Amniotic epithelial cell (primary cell): ENCODE measurements around the gene QPCTL.

ENCODE experiments used
- DNase-seq: peaks from one replicate; pipeline ENCODE4 v3.0.0-alpha.2; 2010; ENCODE audit warnings: low read depth

QPCTL gene

DNA sequence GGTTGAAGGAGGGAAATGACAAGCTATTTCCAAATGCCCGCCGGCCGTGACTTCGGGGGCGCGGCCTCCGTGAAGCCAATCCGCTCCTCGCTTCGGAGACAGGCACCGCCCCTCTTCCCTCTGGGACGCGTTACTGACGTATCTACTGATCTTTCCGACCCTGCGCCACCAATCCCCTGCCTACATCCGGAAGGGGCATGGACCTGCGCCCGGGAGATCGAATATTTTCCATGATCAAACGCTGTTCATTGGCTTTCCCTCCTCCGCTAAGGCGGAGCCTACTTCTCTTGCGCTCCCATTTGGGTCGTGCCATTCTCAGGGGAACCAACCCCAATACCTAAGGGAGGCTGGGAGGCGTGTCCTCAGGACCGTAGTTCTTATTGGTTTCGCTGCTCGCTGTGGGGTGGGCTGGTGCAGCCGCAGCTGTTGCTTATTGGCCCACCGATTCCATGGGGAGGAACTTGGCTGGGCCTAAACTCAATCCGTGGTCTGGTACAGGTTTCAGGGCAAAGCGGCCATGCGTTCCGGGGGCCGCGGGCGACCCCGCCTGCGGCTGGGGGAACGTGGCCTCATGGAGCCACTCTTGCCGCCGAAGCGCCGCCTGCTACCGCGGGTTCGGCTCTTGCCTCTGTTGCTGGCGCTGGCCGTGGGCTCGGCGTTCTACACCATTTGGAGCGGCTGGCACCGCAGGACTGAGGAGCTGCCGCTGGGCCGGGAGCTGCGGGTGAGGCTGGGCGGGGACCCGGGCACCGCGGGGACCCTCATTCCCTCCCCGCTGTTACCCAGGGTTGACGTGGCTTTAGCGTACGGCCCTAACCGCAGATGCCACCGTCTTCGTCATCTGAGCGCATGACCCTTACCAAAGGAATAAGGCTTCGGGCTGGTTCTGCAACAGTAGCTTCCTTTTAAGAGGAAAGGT, at the start of gene QPCTL:
TSS of gene QPCTL (plus strand) at position 480 of the 919 bp plus-strand sequence. CDS start at position 518, 38 bp downstream.
- DNase-seq = peak; percentile 100

DNA sequence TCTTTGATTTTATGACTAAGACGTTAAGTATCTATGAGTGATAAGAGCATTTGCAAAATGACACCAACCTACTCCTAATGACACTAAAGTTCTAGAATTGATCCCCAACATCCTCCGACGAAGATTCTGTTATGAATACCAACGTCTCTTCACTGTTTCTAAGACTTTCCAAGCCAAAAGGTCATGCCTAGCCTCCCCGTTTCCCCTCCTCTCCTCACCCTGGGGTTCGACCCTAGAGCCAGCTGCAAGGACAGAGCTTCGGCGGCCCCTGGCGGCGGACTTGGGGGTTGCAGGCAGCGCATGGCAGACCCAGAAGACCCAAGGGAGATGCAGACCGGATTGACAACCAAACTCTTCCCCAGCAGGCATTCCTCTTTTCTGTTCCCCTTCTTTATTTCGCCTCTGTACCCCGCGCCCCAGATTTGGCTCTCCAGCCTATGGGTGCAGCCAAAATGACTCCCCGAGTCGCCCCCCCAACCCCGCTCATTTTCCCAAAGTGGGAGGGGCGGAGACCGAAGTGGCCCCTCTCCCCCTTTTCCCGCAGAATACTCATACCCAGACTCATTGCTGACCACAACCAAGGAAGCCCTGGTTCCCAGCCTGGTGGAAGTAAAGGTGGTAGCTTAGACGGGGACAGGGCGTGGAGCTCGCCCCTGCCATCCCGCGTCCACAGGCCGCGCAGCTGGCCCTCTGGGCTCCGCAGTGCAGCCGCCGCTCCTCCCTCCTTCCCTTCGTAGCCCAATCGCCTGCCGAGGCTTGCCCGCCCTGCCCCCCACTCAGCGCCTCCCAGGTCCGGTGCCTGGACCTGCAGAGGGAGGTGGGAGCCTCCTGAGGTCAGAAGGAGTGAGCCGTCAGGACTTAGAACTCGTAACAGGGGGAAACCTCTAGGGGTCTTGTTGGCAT, 49.2 kb upstream of the QPCTL start:
- peak; percentile 67 for DNase-seq

DNA sequence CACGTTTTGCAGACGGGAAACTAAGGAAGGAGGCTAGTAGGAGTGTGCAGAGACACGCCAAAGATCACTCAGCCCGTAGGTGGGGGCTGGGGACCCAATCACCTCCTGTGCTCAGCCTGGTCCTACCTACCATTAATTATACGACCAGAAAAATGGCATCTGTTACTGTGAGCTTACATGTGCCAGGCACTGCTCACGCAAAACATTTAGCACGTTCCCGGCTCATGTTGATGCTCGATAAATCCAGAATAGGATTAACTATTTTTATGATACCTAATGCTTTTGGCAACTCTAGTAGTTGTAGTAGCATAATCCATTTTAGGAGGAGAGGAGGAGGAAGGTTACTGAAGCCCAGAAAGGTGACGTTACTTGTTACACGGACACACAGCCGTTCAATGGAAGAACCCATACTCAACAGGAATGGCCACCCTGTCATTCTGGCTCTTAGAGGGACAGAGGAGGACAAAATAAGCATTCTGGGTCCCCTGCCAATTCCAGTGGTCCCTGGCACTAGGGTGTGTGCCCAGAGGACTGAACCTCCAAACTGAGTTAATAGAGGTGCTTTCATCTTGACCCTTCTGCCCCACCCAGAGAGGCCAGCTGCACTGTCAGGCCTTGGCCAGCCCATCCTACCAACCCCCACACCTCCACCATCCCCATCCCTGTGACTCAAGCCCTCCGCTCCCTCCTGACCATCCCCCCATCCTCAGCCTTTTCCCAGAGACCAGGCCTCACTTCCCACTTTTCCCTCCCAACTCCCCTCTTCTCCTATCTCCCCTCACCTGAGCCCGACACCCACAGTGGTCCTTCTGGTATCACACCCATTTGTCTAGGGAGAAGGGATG, 48.3 kb upstream of the QPCTL start:
- peak; percentile 35 for DNase-seq

DNA sequence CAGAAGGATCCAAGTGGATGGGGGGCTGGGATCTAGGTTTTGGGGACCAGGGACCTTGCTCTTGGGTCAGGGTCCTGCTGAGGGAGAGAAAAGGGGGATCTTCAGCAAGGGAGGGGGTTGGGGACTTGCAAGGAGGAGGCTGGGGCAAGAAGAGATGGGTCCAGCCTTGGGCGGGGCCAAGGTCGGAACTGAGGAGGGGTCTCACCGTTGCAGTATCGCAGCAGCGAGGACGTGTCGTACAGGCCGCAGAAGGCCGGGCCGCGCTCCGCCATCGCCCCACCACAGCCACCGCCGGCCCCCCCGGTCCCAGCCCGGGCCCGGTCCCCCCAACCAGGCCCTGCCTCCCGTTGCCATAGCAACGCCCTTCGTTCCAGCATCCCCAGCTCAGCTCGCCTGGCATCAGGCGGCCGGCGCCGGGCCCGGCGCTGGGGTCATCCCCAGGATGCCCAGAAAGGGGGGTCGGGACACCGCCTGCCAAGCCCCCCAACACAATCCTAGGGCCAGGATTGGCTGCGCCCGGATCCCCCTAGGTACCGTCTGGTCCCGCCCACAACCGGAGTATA, 47.3 kb upstream of the QPCTL start:
- no peak for DNase-seq

DNA sequence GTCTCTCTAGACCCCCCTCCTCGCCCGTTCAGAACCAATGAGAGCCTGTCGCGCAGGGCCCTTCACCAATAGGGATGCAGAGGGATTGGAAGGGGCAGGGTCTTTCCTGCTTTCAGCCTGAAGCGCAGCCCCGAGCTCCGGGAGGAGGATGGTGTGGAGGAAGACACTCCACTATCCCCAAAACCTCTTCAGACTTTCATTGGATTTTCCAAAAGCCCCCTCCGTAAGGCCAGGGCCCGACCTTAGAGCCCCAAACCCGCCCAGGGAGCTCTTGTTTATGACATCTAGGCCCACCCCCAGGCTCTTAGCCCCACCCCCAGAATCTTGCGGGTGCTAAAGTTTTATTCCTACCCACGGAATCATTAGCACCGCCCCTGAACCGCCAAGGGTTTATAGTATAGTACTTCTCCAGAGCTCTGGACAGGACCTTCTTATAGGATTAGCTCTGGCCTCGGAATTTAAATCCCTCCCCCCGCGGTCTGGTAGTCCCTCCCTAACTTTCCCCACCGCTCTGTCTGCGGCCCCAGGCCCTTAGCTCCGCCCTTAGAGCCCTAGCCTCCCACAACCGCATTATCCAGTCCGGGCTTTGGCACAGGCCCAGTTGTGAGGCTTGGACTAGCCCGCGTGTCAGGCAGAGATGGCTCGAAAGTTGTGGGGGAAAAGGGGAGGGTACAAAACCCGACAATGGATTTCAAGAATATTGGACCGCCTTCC, 46.7 kb upstream of the QPCTL start:
- peak; percentile 99 for DNase-seq

DNA sequence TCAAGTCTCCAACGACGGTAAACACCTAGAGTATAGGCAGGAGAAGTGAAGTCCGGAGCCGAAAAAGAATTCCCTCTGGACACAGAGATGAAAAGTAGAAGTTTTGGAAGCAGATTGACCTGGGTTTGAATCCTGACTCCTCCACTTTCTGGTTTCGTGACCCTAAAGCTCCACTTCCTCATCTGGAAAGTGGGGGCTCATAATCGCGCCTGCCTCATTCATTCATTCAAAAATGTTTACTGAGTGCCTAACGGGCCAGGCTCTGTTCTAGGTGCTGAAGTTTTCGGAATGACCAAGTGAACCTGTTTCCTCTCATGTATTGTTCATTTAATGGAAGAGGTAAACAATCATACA, 46.1 kb upstream of the QPCTL start:
- no peak for DNase-seq

DNA sequence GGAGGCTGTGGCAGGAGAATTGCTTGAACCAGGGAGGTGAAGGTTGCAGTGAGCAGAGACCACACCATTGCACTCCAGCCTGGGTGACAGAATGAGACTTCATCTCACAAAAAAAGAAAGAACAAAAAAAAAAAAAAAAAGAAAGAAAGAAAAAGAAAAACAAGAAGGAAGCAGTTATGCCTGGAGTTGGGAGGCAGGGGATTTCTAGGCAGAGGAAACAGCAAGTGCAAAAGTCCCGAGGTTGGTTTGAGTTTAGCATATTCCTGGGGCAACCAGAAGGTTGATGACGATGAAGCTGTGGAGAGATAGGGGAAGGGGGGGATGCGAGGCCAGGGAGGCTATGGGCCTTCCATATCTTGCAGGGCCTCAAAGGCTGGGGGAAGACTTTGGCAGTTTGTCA, 41.7 kb upstream of the QPCTL start:
- DNase-seq = no peak

DNA sequence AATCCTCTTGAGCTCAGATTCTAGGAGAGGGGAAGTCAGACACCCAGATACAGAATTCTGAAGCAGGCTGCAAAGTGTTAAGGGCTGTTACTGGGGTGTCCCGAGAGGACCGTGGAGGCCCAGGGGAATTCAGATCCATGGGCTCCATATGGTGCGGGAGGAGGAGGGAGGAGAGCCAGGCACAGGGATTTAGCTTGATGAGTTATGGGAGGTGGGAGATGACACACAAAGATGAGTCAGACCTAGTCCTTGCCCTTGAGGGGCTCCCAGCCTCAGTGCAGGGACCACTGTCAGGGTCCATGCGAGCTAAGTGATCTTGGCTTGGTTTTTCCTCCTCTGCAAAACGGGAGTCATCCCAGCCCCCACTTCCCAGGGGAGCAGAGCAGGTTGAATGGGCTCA, 38.8 kb upstream of the QPCTL start:
- DNase-seq = peak; percentile 80

DNA sequence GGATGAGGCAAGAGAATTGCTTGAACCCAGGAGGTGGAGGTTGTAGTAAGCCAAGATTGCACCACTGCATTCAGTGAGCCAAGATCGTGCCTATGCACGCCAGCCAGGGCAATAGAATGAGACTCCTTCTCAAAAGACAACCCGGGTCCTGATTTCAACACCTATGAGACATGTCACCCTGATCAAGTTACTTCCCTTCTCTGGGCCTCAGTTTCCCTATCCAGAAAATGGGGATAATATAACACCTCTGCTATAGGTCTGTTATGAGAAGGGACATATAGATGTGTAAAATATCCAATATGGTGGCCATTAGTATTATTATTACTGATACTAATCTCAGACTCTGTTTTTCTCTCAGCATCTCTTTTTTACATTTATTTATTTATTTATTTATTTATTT, 37.4 kb upstream of the QPCTL start:
- DNase-seq = no peak

DNA sequence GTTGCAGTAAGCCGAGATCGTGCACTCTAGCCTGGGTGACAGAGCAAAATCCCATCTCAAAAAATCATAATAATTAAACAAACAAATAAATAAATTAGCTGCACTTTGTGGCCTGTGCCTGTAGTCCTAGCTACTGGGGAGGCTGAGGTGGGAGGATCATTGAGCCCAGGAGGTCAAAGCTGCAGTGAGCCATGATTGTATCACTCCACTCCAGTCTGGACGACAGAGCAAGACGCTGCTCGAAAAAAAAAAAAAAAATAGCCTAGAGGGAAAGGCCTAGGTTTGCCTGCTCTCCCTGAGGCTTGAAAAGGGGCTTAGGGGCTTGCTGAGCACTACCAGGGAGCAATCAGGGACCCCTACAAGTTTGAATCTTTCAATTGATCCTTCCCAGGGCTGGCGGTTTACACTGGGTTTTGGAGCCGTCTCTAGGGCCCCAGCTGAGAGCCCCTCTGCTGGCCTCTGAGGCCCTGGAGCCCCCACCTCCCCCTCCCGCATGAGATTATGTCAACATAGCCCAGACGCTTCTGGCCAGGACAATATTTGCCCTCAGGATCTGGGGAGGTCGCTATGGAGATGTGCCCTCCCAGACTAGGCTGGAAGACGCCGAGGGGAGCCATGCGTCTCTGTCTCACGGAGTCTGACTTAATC, 34.8 kb upstream of the QPCTL start:
- peak; percentile 12 for DNase-seq

DNA sequence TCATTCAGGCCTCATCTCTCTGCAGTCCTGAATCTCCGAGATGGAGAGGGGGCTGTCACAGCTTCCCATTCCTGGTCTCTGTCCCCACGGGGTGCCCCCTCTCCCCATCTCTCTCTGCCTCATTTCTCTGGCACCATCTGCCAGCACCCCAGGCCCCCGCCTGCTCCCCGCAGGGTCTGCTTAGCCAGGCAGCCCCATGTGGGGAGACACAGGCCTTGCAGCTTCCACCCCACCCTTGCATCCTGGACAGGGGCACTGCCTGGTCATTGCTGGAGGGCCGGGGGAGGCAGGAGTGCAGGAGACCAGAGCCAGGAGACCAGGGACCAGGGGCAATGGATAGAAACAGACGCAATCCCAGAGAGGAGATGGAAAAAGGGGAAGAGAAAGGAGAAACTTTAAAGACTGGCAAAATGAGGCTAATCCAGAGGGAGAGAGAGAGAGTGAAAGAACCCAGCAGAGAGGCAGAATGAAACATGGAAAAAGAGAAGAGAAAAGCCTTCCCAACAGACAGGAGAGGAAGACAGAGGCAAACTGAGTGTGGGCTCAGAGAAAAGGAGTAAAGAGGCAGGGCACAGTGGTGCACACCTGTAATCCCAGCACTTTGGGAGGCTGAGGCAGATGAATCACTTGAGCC, 33.3 kb upstream of the QPCTL start:
- DNase-seq = no peak

DNA sequence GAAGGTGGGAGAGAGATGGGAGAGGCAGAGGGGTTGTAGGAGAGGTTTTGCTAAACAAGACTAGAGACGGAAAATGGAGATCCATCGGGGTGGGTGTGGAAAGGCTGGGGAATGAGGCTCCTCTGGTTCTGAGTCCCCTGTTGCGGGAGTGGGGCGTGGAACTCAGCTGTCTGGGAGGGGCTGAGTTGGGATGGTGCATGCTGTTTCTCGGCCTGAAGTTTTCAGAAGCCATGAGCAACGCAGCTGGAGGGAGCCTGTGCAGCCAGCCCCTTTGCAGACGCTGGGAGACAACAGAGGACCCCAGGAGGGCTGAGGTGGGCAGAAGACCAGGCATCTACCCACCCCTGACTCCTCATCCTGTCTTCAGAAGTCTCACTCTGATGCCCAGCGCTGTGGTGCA, 31.8 kb upstream of the QPCTL start:
- no peak for DNase-seq

DNA sequence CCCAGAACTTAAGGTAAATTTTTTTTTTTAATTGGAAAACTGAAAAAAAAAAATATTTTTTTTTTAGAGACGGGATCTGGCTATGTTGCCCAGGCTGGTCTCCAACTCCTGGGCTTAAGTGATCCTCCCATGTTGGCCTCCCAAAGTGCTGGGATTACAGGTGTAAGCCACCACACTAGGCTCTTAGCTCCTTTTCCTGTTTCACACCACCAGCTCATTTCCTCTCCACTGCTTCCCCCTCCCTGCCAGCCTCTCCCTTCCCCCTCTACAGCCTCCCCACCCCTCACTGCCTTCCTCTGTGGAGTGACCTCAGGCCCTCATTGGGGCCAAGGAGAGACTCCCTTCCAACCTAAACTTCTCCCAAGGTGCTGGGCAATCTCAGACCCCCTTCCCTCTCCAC, 28.7 kb upstream of the QPCTL start:
- DNase-seq = no peak

DNA sequence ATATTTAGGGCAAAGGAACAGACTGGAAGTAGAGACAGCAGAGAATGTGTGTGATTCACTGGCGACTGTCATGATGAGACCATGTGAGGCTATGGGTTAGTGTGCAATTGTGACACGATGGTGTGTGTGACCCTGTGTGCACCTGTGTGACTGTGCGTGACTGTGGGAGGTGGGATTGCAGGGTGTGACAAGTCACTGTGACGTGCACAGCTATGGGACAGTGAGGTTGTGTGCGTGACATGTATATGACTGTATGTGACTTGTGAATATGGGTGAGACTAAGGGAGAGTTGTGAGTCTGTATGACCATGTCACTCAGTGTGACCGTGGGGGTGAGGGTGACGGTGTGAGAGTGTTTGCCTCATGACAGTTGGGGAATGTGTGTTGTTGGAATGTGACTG, 27.9 kb upstream of the QPCTL start:
- no peak for DNase-seq

DNA sequence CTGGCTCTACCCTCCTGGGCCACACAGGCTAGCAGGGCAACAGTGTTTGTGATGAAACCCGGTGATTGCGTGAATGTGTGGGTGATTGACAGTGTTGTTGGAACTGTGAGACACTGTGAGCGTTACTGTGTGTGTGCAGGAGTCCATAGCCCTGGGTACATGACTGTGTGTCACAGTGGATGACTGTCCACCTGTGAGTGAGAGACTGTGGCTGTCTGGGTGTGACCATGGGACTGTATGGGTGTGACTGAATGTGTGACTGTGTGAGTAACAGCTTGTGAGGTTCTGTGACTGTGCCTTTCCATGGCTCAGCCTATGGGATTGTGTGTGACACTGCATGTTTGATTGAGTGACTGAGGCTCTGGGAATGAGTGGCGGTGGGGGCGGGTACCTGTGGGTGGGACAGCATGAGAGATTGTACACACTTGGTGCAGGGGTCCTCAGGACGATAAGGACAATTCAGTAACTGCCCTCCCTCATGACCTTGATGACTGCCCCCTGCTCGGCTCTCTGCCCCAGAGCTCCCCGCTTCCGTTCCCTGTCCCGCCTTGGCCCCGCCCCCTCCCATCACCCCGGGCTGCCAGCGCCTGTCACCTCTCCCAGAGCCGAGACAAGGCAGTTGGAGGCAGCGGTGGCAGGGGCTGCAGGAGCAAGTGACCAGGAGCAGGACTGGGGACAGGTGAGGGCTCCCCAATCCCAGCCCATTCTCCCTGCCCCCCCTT, 24.7 kb upstream of the QPCTL start, which contains the start of gene GIPR:
TSS of gene GIPR (plus strand) at position 602 of the 722 bp plus-strand sequence. CDS start 1,300 bp downstream, outside the sequence.
- peak; percentile 30 for DNase-seq

DNA sequence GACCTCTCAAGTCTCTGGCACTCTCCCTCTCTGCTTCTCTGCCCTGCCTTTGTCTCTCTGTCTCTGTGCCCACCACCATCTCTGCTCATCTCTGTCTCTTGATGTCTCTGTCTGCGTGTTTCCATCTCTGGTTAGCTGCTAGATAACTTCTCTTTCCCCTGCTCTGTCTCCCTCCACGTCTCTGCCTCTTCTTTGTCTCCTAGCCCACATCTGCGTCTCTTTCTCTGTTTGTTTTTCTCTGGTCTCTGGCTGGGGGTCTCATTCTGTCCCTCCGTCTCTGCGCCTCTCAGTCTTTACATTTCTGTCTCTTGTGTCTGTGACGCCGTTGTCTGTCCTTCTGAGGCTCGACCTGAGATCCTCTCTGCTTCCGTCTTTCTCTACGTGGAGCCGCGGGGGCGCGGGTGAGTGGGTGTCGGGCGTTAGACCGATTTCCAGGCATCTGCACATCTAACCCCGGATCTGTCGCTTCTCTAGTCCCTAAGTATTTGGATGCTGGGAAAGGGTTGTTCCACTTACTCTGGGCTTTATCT, 24.1 kb upstream of the QPCTL start:
- no peak for DNase-seq

DNA sequence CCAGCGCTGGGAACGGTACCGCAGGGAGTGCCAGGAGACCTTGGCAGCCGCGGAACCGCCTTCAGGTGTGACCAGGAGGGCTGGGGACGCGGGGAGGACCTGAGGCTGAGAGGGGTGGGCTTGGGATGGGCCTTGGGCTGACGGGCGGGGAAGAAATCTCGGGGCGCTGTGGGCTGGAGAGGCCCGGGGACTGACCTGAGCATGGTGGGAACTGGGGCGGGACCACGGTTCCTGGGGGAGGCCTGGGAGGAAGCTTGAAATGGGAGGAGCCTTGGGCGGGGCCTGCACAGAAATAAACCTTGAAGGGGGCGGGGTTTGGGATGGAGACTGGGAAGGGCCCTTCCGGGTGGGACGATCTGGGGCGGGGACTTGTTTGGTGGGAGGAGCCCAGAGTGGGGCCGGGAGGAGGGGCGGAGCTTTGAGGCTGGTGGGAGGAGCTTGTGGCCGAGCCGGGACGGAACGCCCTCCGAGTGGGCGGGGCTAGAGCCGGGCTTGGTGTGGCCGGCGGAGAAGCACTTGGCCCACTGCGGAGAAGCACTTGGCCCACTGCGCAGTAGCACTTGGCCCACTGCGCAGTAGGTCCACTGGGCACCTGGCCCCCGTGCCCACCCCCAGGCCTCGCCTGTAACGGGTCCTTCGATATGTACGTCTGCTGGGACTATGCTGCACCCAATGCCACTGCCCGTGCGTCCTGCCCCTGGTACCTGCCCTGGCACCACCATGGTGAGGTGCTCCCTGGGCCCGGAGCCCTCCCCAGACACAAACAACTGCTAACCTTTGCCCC, 21.6 kb upstream of the QPCTL start:
- peak; percentile 82 for DNase-seq

DNA sequence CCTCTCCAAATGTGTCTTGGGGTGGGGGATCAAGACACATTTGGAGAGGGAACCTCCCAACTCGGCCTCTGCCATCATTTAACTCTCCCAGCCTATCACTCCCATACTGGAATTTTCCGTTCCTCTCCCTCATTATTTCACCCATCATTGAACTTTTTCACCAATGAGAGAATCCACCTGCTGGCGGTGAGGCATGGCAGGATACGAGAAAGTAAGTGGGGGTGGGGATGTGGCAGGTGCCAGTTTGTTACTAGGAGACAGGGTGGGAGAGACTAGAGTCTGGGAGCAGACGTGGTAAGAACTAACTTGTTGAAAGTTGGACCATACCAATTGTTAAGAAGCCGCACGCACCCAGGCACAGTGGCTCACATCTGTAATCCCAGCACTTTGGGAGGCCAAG, 17.5 kb upstream of the QPCTL start:
- DNase-seq = no peak
